NCI-H2196 treated with DMSO at 0.1 percent for 48 hours (cell line): ENCODE results near the gene MIPOL1.
"Not testable (repeated sequence)": the region's sequence is repeated elsewhere in the genome, so short reads cannot be mapped to it uniquely, and the experiment has no call there.

ENCODE experiments used
- DNase-seq: peaks from one replicate; lab custom pipeline; 2025; ENCODE audit not compliant: unreplicated experiment; lab: John Stamatoyannopoulos, UW

MIPOL1 gene

GRCh38 chr14:37187294-37187693, 10.4 kb upstream of the MIPOL1 start:
- DNase-seq: no peak

DNA sequence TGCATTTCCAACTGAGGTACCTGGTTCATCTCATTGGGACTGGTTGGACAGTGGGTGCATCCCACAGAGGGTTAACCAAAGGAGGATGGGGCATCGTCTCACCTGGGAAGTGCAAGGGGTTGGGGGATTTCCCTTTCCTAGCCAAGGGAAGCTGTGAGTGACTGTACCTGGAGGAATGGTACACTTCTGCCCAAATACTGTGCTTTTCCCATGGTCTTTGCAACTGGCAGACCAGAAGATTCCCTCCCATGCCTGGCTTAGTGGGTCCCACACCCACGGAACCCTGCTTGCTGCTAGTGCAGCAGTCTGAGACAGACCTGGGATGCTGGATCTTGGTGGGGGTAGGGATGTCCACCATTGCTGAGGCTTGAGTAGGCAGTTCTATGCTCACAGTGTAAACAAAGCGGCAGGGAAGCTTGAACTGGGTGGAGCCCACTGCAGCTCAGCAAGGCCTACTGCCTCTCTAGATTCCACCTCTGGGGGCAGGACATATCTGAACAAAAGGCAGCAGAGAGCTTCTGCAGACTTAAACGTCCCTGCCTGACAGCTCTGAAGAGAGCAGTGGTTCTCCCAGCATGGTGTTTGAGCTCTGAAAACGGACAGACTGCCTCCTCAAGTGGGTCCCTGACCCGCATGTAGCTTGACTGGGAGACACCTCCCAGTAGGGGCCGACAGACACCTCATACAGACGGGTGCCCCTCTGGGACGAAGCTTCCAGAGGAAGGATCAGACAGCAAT, 9.7 kb upstream of the MIPOL1 start:
- DNase-seq: not testable (repeated sequence)

GRCh38 chr14:37189733-37190132, 8.0 kb upstream of the MIPOL1 start:
- DNase-seq: not testable (repeated sequence)

DNA sequence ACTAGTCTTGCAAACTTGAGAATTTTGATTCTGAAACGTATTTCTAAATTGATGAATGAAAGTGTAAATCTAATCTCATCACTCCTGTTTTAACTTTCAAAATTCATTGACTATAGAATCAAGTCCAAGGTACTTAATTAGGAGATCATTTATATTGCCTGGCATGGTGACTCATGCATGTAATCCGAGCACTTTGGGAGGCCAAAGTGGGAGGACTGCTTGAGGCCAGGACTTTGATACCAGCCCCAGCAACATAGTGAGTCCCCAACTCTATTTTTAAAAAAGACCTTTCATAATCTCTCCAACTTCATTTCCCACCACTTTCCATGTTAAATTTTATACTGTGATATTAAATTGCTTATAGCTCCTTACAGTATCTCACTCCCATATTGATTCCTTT, 3.0 kb upstream of the MIPOL1 start:
- no peak for DNase-seq

DNA sequence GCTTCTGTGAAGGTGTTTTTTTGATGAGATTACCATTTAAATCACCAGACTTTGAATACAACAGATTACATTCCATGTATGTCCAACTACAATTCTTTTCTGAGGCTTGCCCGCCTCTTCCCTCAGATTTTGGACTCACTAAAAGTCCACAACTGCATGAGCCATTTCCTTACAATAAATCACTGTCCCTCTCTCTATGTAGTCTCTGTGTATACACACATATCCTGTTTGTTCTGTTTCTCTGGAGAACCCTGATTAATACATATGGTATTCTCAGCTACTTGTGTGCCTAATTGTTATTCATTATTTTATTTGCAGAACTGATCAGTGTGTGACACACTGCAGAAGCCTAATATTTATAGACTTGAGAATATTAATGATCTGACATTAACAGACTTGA, 2.4 kb upstream of the MIPOL1 start:
- DNase-seq: no peak

DNA sequence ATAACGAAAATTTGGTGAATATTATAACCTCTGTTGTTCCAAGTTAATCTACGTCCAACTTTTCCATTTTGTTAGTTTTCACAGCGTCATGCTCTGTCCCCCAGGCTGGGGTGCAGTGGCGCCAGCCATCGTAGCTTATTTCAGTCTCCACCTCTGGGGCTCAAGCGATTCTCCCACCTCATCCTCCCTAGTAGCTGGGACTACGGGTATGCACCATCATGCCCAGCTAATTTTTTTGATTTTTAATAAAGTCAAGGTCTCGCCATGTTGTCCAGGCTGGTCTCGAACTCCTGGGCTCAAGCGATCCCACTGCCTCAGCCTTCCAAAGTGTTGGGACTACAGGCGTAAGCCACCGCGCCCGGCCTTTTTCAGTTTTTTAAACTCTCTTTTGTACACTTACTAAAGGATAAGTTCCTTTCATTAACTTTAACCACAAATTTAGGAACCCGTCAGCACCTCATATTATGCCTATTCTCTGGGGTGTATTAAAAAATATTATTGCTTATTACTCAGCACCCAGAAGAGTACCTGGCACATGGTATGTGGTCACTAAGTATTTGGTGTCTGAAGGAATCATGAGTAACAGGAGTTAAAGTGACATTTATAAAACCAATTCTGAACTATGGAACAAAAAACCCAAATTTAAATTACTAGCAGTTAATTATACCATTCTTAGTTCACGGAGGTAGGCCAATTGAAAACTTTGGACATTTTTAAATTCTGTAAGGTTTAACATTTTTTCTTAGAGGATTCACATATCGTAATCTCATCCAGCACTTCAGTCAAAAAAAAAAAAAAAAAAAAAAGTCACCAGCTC, 925 bp upstream of the MIPOL1 start:
- no peak for DNase-seq

GRCh38 chr14:37198273-37198598, 499 bp downstream of the MIPOL1 start:
- no peak for DNase-seq

- DNase-seq: no peak
Observed at GRCh38 chr14:37198907-37199306, 1.2 kb downstream of the MIPOL1 start.

GRCh38 chr14:37201724-37202123, 4.0 kb downstream of the MIPOL1 start:
- DNase-seq: no peak

DNA sequence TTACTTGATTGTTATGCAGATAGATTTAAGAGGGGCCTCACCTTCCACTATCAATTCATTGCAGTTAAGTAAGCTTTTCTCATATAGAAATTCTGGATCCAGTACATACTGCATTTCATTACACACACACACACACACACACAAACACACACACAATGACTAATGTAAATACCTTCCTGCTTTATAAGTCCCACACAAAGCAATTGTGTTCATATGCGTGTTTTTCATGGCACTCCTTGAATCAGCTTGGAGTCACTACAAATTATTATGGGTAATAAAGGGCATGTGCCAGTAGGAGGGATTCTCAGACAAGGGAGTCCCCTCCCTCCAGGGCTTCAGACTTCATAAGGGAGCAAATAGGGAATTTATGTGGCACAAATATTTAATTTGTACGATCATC, 4.5 kb downstream of the MIPOL1 start:
- no peak for DNase-seq

- no peak for DNase-seq
Observed at GRCh38 chr14:37202812-37203211, 5.1 kb downstream of the MIPOL1 start.

- no peak for DNase-seq
Observed at GRCh38 chr14:37203423-37203822, 5.7 kb downstream of the MIPOL1 start.

GRCh38 chr14:37205623-37206605, 8.2 kb downstream of the MIPOL1 start:
- DNase-seq: not testable (repeated sequence)

- not testable (repeated sequence) for DNase-seq
Observed at GRCh38 chr14:37209617-37210016, 11.9 kb downstream of the MIPOL1 start.

DNA sequence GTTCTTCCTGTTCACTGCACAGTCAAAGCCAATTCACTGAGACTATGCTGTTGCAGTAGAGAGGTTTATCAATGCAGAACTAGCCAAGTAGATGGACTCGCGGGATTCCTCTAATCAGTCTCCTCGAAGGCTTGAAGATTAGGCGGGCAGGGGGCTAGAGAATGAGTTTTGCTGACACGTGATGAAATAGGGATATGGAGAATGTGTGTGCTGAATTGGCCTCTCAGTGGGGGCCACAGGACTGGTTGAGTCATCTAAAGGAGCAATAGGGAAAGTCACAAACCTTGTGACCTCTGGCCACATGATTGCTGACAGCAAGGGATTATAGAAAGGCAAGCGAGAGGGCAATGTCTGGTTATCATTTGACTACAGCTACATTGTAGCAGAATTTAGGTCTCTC, 12.7 kb downstream of the MIPOL1 start:
- no peak for DNase-seq

GRCh38 chr14:37213016-37213415, 15.3 kb downstream of the MIPOL1 start:
- DNase-seq: no peak

DNA sequence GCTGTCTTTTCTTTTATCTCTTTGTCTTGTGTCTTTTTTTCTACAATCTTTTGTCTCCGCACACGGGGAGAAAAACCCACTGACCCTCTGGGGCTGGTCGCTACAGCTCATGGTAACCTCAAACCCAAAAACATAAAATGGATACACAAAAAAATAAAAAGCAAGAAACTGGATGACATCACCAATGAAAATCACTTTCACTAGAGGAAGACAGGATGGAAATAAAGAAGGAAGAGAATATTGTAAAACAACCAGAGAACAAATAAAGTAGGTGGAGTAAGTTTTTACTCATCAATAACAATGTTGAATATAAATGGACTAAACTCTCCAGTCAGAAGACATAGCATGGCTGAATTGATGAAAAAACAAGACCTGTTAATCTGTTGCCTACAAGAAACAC, 17.6 kb downstream of the MIPOL1 start:
- DNase-seq: no peak

GRCh38 chr14:37221073-37221472, 23.3 kb downstream of the MIPOL1 start:
- DNase-seq: no peak

DNA sequence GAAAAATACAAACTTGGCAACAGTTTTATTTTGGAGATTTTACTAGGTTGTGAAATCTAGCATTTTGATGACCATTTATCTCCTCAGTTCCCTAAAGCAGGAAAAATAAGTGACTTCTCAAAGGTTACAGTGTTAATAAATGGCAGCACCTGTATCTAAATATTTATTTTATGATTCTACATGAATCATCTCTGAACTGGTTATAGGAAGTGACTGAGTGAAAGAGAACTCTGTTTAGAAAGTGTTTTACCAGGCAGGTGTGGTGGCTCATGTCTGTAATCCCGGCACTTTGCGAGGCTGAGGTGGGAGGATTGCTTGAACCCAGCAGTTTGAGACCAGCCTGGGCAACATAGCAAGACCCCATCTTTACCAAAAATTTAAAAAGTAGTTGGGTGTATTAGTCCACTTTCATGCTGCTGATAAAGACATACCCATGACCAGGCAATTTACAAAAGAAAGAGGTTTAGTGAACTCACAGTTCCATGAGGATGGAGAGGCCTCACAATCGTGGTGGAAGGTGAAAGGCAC, 26.3 kb downstream of the MIPOL1 start:
- DNase-seq: no peak

- not testable (repeated sequence) for DNase-seq
Observed at GRCh38 chr14:37225668-37226067, 27.9 kb downstream of the MIPOL1 start.

- DNase-seq: peak; percentile 49
Observed at GRCh38 chr14:37230551-37231194, 32.9 kb downstream of the MIPOL1 start.
